ENCODE data around the gene TOM1L2. TPM values are rescaled to one million over a fixed set of nuclear protein-coding genes. Genes with fewer than 3 reads are reported as not detected.

Gene TOM1L2
- total and polyA plus RNA-seq, 2 experiments from 2014 or later: 21.5 to 29.6 TPM

- H2AFZ ChIP-seq: no peak overlapping the region
- 94% methylated on average over 7 of the region's 7 CpGs for WGBS (ENCODE audit: low lambda C conversion rate, missing lambda C conversion rate)
- H3K4me3 ChIP-seq: no peak overlapping the region
- no peaks in the 10 kb centered on the region for H3K9me2 ChIP-seq (replicated peaks; ENCODE audit: insufficient read depth)
- no peaks in the 10 kb centered on the region for H3K27me3 ChIP-seq
- no peaks in the 10 kb centered on the region for H3K9me3 ChIP-seq (ENCODE audit: low read depth)
- H3K36me3 ChIP-seq (replicated peaks; ENCODE audit: insufficient read depth, low read depth): no peaks in the 10 kb centered on the region
- no peaks in the 10 kb centered on the region for H4K20me1 ChIP-seq (ENCODE audit: insufficient read depth, poor library complexity, severe bottlenecking)
- H3K79me2 ChIP-seq: no peaks in the 10 kb centered on the region
- H3K27ac ChIP-seq: no peak overlapping the region
- H3K4me2 ChIP-seq: no peak overlapping the region
- TF ChIP-seq EZH2phosphoT487 (IDR thresholded peaks at IDR 0.05; ENCODE audit: low read depth, severe bottlenecking, unreplicated experiment) (no peak), EZH2 (IDR thresholded peaks at IDR 0.05; ENCODE audit: borderline replicate concordance) (no peak)
- TF ChIP-seq, protein P1, sequence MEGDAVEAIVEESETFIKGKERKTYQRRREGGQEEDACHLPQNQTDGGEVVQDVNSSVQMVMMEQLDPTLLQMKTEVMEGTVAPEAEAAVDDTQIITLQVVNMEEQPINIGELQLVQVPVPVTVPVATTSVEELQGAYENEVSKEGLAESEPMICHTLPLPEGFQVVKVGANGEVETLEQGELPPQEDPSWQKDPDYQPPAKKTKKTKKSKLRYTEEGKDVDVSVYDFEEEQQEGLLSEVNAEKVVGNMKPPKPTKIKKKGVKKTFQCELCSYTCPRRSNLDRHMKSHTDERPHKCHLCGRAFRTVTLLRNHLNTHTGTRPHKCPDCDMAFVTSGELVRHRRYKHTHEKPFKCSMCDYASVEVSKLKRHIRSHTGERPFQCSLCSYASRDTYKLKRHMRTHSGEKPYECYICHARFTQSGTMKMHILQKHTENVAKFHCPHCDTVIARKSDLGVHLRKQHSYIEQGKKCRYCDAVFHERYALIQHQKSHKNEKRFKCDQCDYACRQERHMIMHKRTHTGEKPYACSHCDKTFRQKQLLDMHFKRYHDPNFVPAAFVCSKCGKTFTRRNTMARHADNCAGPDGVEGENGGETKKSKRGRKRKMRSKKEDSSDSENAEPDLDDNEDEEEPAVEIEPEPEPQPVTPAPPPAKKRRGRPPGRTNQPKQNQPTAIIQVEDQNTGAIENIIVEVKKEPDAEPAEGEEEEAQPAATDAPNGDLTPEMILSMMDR (IDR thresholded peaks at IDR 0.05; ENCODE audit: poor library complexity): no peak
- no peaks in the 10 kb centered on the region for H3K4me1 ChIP-seq (ENCODE audit: insufficient read depth)
- DNase-seq (ENCODE audit: low spot score): no peak
These were observed 78.2 kb downstream of the TOM1L2 start for GRCh38 chr17:17893801-17894644.

- Histone ChIP-seq H2AFZ (no peak overlapping the region), H3K36me3 (replicated peaks; ENCODE audit: insufficient read depth, low read depth) (no peaks in the 10 kb centered on the region), H3K27me3 (no peaks in the 10 kb centered on the region), H3K9me3 (ENCODE audit: low read depth) (no peaks in the 10 kb centered on the region), H3K79me2 (no peaks in the 10 kb centered on the region), H3K4me2 (no peak overlapping the region), H3K4me3 (no peak overlapping the region), H3K4me1 (ENCODE audit: insufficient read depth) (no peaks in the 10 kb centered on the region), H3K27ac (no peak overlapping the region), H4K20me1 (ENCODE audit: insufficient read depth, poor library complexity, severe bottlenecking) (no peaks in the 10 kb centered on the region), H3K9me2 (replicated peaks; ENCODE audit: insufficient read depth) (no peaks in the 10 kb centered on the region)
- TF ChIP-seq, protein P1 (IDR thresholded peaks at IDR 0.05; ENCODE audit: poor library complexity): no peak
- TF ChIP-seq EZH2phosphoT487 (IDR thresholded peaks at IDR 0.05; ENCODE audit: low read depth, severe bottlenecking, unreplicated experiment) (no peak), EZH2 (IDR thresholded peaks at IDR 0.05; ENCODE audit: borderline replicate concordance) (no peak)
- 87% methylated on average over 2 of the region's 2 CpGs for WGBS (ENCODE audit: low lambda C conversion rate, missing lambda C conversion rate)
- no peak for DNase-seq (ENCODE audit: low spot score)
These were observed 79.5 kb downstream of the TOM1L2 start for GRCh38 chr17:17892731-17893130.

DNA sequence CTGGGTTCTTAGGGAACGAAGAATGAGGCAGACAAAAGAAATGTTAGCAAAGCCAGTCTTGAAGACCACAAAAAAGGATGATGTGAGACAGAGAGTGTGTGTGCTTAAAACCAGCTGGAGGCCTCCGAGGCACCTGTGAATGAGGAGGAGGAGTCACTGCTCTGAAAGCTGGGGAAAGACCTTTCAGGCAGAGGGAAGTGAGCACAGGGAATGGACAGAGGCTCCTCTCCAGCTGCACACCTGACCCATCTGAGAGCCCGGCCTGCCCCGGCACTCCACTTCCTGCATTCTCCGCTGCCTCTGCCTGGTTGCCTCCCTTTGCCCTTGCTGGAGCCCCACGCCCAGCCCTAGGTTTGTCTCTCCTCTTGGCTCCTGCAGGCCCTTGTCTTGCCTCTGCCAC is 80.2 kb downstream of the TOM1L2 start:
- DNase-seq (ENCODE audit: low spot score): no peak
- no peak overlapping the region for H3K27ac ChIP-seq
- no peaks in the 10 kb centered on the region for H4K20me1 ChIP-seq (ENCODE audit: insufficient read depth, poor library complexity, severe bottlenecking)
- H3K9me3 ChIP-seq (ENCODE audit: low read depth): no peaks in the 10 kb centered on the region
- no peak overlapping the region for H3K4me2 ChIP-seq
- H3K4me1 ChIP-seq (ENCODE audit: insufficient read depth): no peaks in the 10 kb centered on the region
- H3K27me3 ChIP-seq: no peaks in the 10 kb centered on the region
- WGBS (ENCODE audit: low lambda C conversion rate, missing lambda C conversion rate): 79% methylated on average over 6 of the region's 6 CpGs
- H3K36me3 ChIP-seq (replicated peaks; ENCODE audit: insufficient read depth, low read depth): no peaks in the 10 kb centered on the region
- H2AFZ ChIP-seq: no peak overlapping the region
- H3K79me2 ChIP-seq: no peaks in the 10 kb centered on the region
- H3K4me3 ChIP-seq: no peak overlapping the region
- no peak for TF ChIP-seq EZH2 (IDR thresholded peaks at IDR 0.05; ENCODE audit: borderline replicate concordance)
- TF ChIP-seq, protein P1 (IDR thresholded peaks at IDR 0.05; ENCODE audit: poor library complexity): no peak
- no peak for TF ChIP-seq EZH2phosphoT487 (IDR thresholded peaks at IDR 0.05; ENCODE audit: low read depth, severe bottlenecking, unreplicated experiment)
- H3K9me2 ChIP-seq (replicated peaks; ENCODE audit: insufficient read depth): no peaks in the 10 kb centered on the region
